GM12865 (cell line): Measurements from ENCODE around the gene SPN.
"Not testable (repeated sequence)": the region's sequence is repeated elsewhere in the genome, so short reads cannot be mapped to it uniquely, and the experiment has no call there.

Experiments
- DNase-seq: peaks from one replicate; pipeline ENCODE4 v3.0.0; 2010; ENCODE audit warnings: low read depth
- H3K4me3 ChIP-seq: 2 replicates; pipeline ENCODE4 v1.5.1; 2011; ENCODE audit warnings: mild to moderate bottlenecking, low read depth, low read length, control low read depth
- CTCF ChIP-seq: IDR thresholded peaks from 2 replicates; pipeline ENCODE4 v1.5.1; 2011; ENCODE audit warnings: low read length, control low read depth, low read depth, inconsistent platforms; ENCODE audit not compliant: insufficient read depth; ENCODE audit errors: missing control alignments

Gene SPN

GRCh38 chr16:29662000-29662728 is 883 bp upstream of the SPN start:
- peak; percentile 83 for DNase-seq
- H3K4me3 ChIP-seq = peak overlapping the region; percentile 70
- TF ChIP-seq CTCF = no peak

GRCh38 chr16:29662729-29663015 is 375 bp upstream of the SPN start:
- DNase-seq = peak; percentile 91
- H3K4me3 ChIP-seq = peak overlapping the region; percentile 70
- TF ChIP-seq CTCF = no peak

GRCh38 chr16:29663807-29664090 is 702 bp downstream of the SPN start:
- H3K4me3 ChIP-seq = peak overlapping the region; percentile 70
- no peak for TF ChIP-seq CTCF

GRCh38 chr16:29664091-29664921 is 1.3 kb downstream of the SPN start:
- peak overlapping the region; percentile 70 for H3K4me3 ChIP-seq
- peak; percentile 48 for DNase-seq
- TF ChIP-seq CTCF = no peak

More at GRCh38 chr16:29663807-29664090, 702 bp downstream of the SPN start:
- DNase-seq = no peak

GRCh38 chr16:29665294-29666077 is 2.4 kb downstream of the SPN start:
- peak overlapping the region; percentile 70 for H3K4me3 ChIP-seq
- DNase-seq = no peak
- no peak for TF ChIP-seq CTCF

- not testable (repeated sequence) for H3K4me3 ChIP-seq, DNase-seq
Observed at GRCh38 chr16:29667322-29667610, 4.2 kb downstream of the SPN start.

GRCh38 chr16:29667755-29668154 is 4.7 kb downstream of the SPN start:
- no peak for TF ChIP-seq CTCF
- no peak for DNase-seq
- no peak overlapping the region for H3K4me3 ChIP-seq
